Daoy (cell line): ENCODE data around the gene CNOT8. TPM values are rescaled to one million over a fixed set of nuclear protein-coding genes. Genes with fewer than 3 reads are reported as not detected.

ENCODE experiments used
- DNase-seq: peaks from one replicate; pipeline ENCODE4 v3.0.0-alpha.2; 2015; ENCODE audit warnings: low read depth
- total RNA-seq: library from RNA; depleted of rRNA; stranded (reverse); fragments of >200 nt; shearing (Covaris generic); gene quantifications from 2 replicates; pipeline ENCODE4 v1.2.3, GENCODE V29; 2014; rRNA removed

Gene CNOT8
- total RNA-seq, 1 experiment from 2014 or later: 70.3 TPM

- peak; percentile 19 for DNase-seq
Observed at GRCh38 chr5:154923441-154924430, 65.3 kb downstream of the CNOT8 start.

Other genes starting within 250 kb of the CNOT8 start
- 38.5 and 61.9 TPM in 2 replicates for gene LARP1, start 103.2 kb upstream of the CNOT8 start, total RNA-seq
- 0.12 and 0.46 TPM in 2 replicates for gene FAXDC2, start 8.0 kb upstream of the CNOT8 start, total RNA-seq
- 18.7 and 25.5 TPM in 2 replicates for gene GEMIN5, start 79.6 kb downstream of the CNOT8 start, total RNA-seq
- gene MRPL22, start 82.4 kb downstream of the CNOT8 start, total RNA-seq: 15.6 and 34.3 TPM in 2 replicates
- 0.17 TPM in 1 of 2 replicates, not detected in the other for gene KIF4B, start 155.1 kb downstream of the CNOT8 start, total RNA-seq